Measurements from ENCODE around the gene TMEM88.
A peak's percentile ranks its signal among the peaks of the same experiment; 100 is the strongest.

GRCh38 chr17:7887482-7888183 is 32.8 kb downstream of the TMEM88 start:
- TF ChIP-seq POLR2A (IDR thresholded peaks at IDR 0.05), result peak in 1 of 2 donors; percentile 59
- peak in 1 of 5 experiments; percentile 25 for TF ChIP-seq CTCF (IDR thresholded peaks at IDR 0.05)
- peak; percentile 44 to 79 for TF ChIP-seq EP300 (IDR thresholded peaks at IDR 0.05)

All from tibial nerve (tissue), 4 donors.